Mesenchymal stem cell (in vitro differentiated cells and primary cell): ENCODE results near the gene MPRIP.

Experiments used
- DNase-seq: peaks from one replicate; pipeline ENCODE4 v3.0.0-alpha.2; 2013
- H2AFZ ChIP-seq: one replicate; pipeline ENCODE4 v1.6.1; 2013; ENCODE audit warnings: low read depth, mild to moderate bottlenecking, control low read depth, inconsistent platforms, low read length, moderate library complexity
- H2AK5ac ChIP-seq: 2 replicates; pipeline ENCODE4 v1.6.1; 2013; ENCODE audit warnings: low read length, moderate library complexity, mild to moderate bottlenecking, inconsistent platforms; ENCODE audit not compliant: severe bottlenecking
- H2BK120ac ChIP-seq: one replicate; pipeline ENCODE4 v1.6.1; 2013; ENCODE audit warnings: low read depth, mild to moderate bottlenecking, inconsistent platforms, low read length, moderate library complexity
- H2BK12ac ChIP-seq, 2 experiments: one replicate each; pipeline ENCODE4 v1.6.1; 2013; ENCODE audit warnings: inconsistent platforms in 2 of 2, low read length in 2 of 2, mild to moderate bottlenecking in 2 of 2, moderate library complexity in 2 of 2, control low read depth in 1 of 2
- H2BK15ac ChIP-seq: one replicate; pipeline ENCODE4 v1.6.1; 2013; ENCODE audit warnings: mild to moderate bottlenecking, low read depth, inconsistent platforms; ENCODE audit not compliant: poor library complexity, severe bottlenecking
- H2BK5ac ChIP-seq: 2 replicates; pipeline ENCODE4 v1.6.1; 2013; ENCODE audit warnings: low read depth, mild to moderate bottlenecking, low read length, control low read depth, inconsistent platforms; ENCODE audit not compliant: poor library complexity, severe bottlenecking
- H3K14ac ChIP-seq, 2 experiments: one replicate each; pipeline ENCODE4 v1.6.1; 2013; ENCODE audit warnings: inconsistent platforms in 2 of 2, low read length in 2 of 2, control low read depth in 1 of 2, mild to moderate bottlenecking in 1 of 2, moderate library complexity in 1 of 2
- H3K18ac ChIP-seq, 2 experiments: one replicate each; pipeline ENCODE4 v1.6.1; 2013; ENCODE audit warnings: inconsistent platforms in 2 of 2, low read length in 2 of 2, control low read depth in 1 of 2, low read depth in 1 of 2, mild to moderate bottlenecking in 1 of 2
- H3K23ac ChIP-seq, 2 experiments: one replicate each; pipeline ENCODE4 v1.6.1; 2013; ENCODE audit warnings: inconsistent platforms in 2 of 2, low read length in 2 of 2, mild to moderate bottlenecking in 2 of 2, moderate library complexity in 2 of 2, control low read depth in 1 of 2
- H3K27ac ChIP-seq: 2 replicates; pipeline ENCODE4 v1.5.1; 2013; ENCODE audit warnings: mild to moderate bottlenecking, moderate library complexity, low read length, control low read depth, inconsistent platforms; ENCODE audit not compliant: poor library complexity, severe bottlenecking
- H3K27me3 ChIP-seq, 2 experiments: 2 replicates each; pipeline versions ENCODE4 v1.6.1 to v1.7.0; 2013; ENCODE audit warnings: low read length in 2 of 2, mild to moderate bottlenecking in 2 of 2, moderate library complexity in 2 of 2, control low read depth in 1 of 2, inconsistent platforms in 1 of 2; ENCODE audit not compliant: control insufficient read depth in 1 of 2, insufficient read depth in 1 of 2
- H3K36me3 ChIP-seq, 2 experiments: 2 replicates each; pipeline versions ENCODE4 v1.6.1 to v1.7.0; 2013; ENCODE audit warnings: low read length in 2 of 2, control low read depth in 1 of 2, inconsistent platforms in 1 of 2, low read depth in 1 of 2, mild to moderate bottlenecking in 1 of 2; ENCODE audit not compliant: insufficient read depth in 2 of 2, control insufficient read depth in 1 of 2
- H3K4ac ChIP-seq, 2 experiments: one replicate each; pipeline ENCODE4 v1.6.1; 2013; ENCODE audit warnings: inconsistent platforms in 2 of 2, low read length in 2 of 2, mild to moderate bottlenecking in 2 of 2, moderate library complexity in 2 of 2, control low read depth in 1 of 2, low read depth in 1 of 2
- H3K4me1 ChIP-seq: 2 replicates; pipeline ENCODE4 v1.6.1; 2013; ENCODE audit warnings: low read depth, low read length, control low read depth; ENCODE audit not compliant: control insufficient read depth, insufficient read depth
- H3K4me2 ChIP-seq: 2 replicates; pipeline ENCODE4 v1.6.1; 2013; ENCODE audit warnings: low read length, mild to moderate bottlenecking, inconsistent platforms; ENCODE audit not compliant: poor library complexity, severe bottlenecking
- H3K4me3 ChIP-seq, 2 experiments: 2 replicates each; pipeline versions ENCODE4 v1.5.1 to v1.7.0; 2013; ENCODE audit warnings: low read length in 2 of 2, mild to moderate bottlenecking in 2 of 2, control low read depth in 1 of 2, low read depth in 1 of 2; ENCODE audit not compliant: insufficient read depth in 1 of 2
- H3K79me1 ChIP-seq: replicated peaks from 2 replicates; pipeline ENCODE4 v1.6.1; 2013; ENCODE audit warnings: mild to moderate bottlenecking, control low read depth, low read length, inconsistent platforms; ENCODE audit not compliant: poor library complexity, severe bottlenecking
- H3K9ac ChIP-seq: 2 replicates; pipeline ENCODE4 v1.7.0; 2013; ENCODE audit warnings: mild to moderate bottlenecking, low read length, moderate library complexity
- H3K9me3 ChIP-seq: 2 replicates; pipeline ENCODE4 v1.7.0; 2013; ENCODE audit warnings: mild to moderate bottlenecking, low read length; ENCODE audit not compliant: control insufficient read depth
- H4K8ac ChIP-seq: one replicate; pipeline ENCODE4 v1.6.1; 2013; ENCODE audit warnings: inconsistent platforms, mild to moderate bottlenecking, low read length, moderate library complexity
- H4K91ac ChIP-seq: one replicate; pipeline ENCODE4 v1.6.1; 2013; ENCODE audit warnings: mild to moderate bottlenecking, low read length, inconsistent platforms
- WGBS: methylation state at CpG from one replicate; pipeline ENCODE4 v1.1.7; 2013; ENCODE audit warnings: mixed read lengths; 5-methylcytosine and 5-hydroxymethylcytosine counted together

The MPRIP gene

DNA sequence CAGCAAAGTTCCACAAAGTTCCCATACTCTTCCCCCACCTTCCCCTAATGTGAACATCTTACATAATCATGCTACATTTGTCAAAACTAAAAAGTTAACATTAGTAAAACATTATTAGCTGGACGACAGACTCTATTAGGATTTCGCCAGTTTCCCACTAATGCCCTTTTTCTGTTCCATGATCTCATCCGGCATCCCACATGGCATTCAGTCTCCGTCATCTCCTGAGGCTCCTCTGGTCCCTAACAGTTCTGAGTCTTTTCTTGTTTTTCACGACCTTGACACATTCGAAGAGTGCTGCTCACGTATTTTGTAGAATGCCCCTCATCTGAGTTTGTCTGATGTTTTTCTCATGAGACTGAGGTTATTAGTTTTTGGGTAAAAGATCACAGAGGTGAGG lies 8.8 kb upstream of the MPRIP start:
- H3K18ac ChIP-seq: peak overlapping the region in 1 of 2 experiments; percentile 6
- H4K91ac ChIP-seq: no peak overlapping the region
- no peak overlapping the region for H2BK5ac ChIP-seq
- no peak overlapping the region for H2AFZ ChIP-seq
- no peak overlapping the region for H3K4me3 ChIP-seq
- no peak overlapping the region for H2BK120ac ChIP-seq
- no peaks in the 10 kb centered on the region for H3K27me3 ChIP-seq
- H2AK5ac ChIP-seq: no peak overlapping the region
- H3K14ac ChIP-seq: no peak overlapping the region
- no peaks in the 10 kb centered on the region for H3K36me3 ChIP-seq
- H3K27ac ChIP-seq: no peak overlapping the region
- no peak for DNase-seq
- H3K4ac ChIP-seq: no peak overlapping the region
- no peak overlapping the region for H2BK15ac ChIP-seq
- no peaks in the 10 kb centered on the region for H3K9me3 ChIP-seq
- H3K4me1 ChIP-seq: peaks cover 30% of the 10 kb centered on the region
- no peak overlapping the region for H2BK12ac ChIP-seq
- no peak overlapping the region for H3K9ac ChIP-seq
- H3K79me1 ChIP-seq: no peaks in the 10 kb centered on the region
- WGBS: 89% methylated on average over 7 of the region's 7 CpGs
- H3K4me2 ChIP-seq: peak overlapping the region; percentile 35
- no peak overlapping the region for H3K23ac ChIP-seq
- H4K8ac ChIP-seq: no peak overlapping the region

GRCh38 chr17:17034026-17034425 lies 8.2 kb upstream of the MPRIP start:
- Histone ChIP-seq H3K9me3 (no peaks in the 10 kb centered on the region), H4K8ac (no peak overlapping the region), H3K4me2 (no peak overlapping the region), H3K4ac (no peak overlapping the region), H2BK15ac (no peak overlapping the region), H2BK5ac (no peak overlapping the region), H3K18ac (no peak overlapping the region), H3K27me3 (no peaks in the 10 kb centered on the region), H2BK120ac (no peak overlapping the region), H2AK5ac (no peak overlapping the region), H3K36me3 (no peaks in the 10 kb centered on the region), H3K79me1 (no peaks in the 10 kb centered on the region), H2AFZ (no peak overlapping the region), H3K9ac (no peak overlapping the region), H3K4me1 (peaks cover 24% of the 10 kb centered on the region), H3K4me3 (no peak overlapping the region), H2BK12ac (no peak overlapping the region), H3K14ac (no peak overlapping the region), H3K23ac (no peak overlapping the region), H4K91ac (no peak overlapping the region), H3K27ac (no peak overlapping the region)
- no peak for DNase-seq

- no peak overlapping the region for H3K4me2 ChIP-seq
- H3K23ac ChIP-seq: no peak overlapping the region
- H3K27me3 ChIP-seq: no peaks in the 10 kb centered on the region
- no peak overlapping the region for H3K14ac ChIP-seq
- H2BK12ac ChIP-seq: no peak overlapping the region
- no peak overlapping the region for H2AFZ ChIP-seq
- no peak overlapping the region for H2BK120ac ChIP-seq
- no peak overlapping the region for H2AK5ac ChIP-seq
- no peak overlapping the region for H3K4ac ChIP-seq
- no peak overlapping the region for H4K91ac ChIP-seq
- H3K4me3 ChIP-seq: no peak overlapping the region
- H3K18ac ChIP-seq: no peak overlapping the region
- H2BK15ac ChIP-seq: no peak overlapping the region
- no peak overlapping the region for H3K9ac ChIP-seq
- no peaks in the 10 kb centered on the region for H3K9me3 ChIP-seq
- no peak overlapping the region for H3K27ac ChIP-seq
- H4K8ac ChIP-seq: no peak overlapping the region
- H3K79me1 ChIP-seq: no peaks in the 10 kb centered on the region
- H2BK5ac ChIP-seq: no peak overlapping the region
- H3K36me3 ChIP-seq: no peaks in the 10 kb centered on the region
- DNase-seq: no peak
- H3K4me1 ChIP-seq: peaks cover 19% of the 10 kb centered on the region
These were observed 7.7 kb upstream of the MPRIP start for GRCh38 chr17:17034496-17035075.

- Histone ChIP-seq H3K9me3 (no peaks in the 10 kb centered on the region), H2AFZ (no peak overlapping the region), H3K14ac (no peak overlapping the region), H4K8ac (no peak overlapping the region), H3K23ac (no peak overlapping the region), H3K4me3 (no peak overlapping the region), H2BK5ac (no peak overlapping the region), H3K27me3 (no peaks in the 10 kb centered on the region), H3K79me1 (no peaks in the 10 kb centered on the region), H3K9ac (no peak overlapping the region), H2AK5ac (no peak overlapping the region), H2BK120ac (no peak overlapping the region), H2BK15ac (no peak overlapping the region), H4K91ac (no peak overlapping the region), H3K4me1 (peaks cover 18% of the 10 kb centered on the region), H3K36me3 (no peaks in the 10 kb centered on the region), H3K4me2 (no peak overlapping the region), H3K4ac (no peak overlapping the region), H3K18ac (no peak overlapping the region), H3K27ac (no peak overlapping the region), H2BK12ac (peak overlapping the region in 1 of 2 experiments; percentile 76)
- DNase-seq: no peak
- WGBS: 74% methylated on average over 6 of the region's 6 CpGs
These were observed 6.8 kb upstream of the MPRIP start for GRCh38 chr17:17035490-17035889.
